GM23248 (cell line): ENCODE measurements around the gene ARHGEF28. TPM values are rescaled to one million over a fixed set of nuclear protein-coding genes. Genes with fewer than 3 reads are reported as not detected.

ENCODE experiments used
- DNase-seq: peaks from one replicate; pipeline ENCODE4 v3.0.0-alpha.2; 2015
- H2AFZ ChIP-seq: fragments of 200-600 bp; sonication (generic); 2 replicates; pipeline ENCODE4 v1.6.1; 2016; ENCODE audit warnings: antibody characterized with exemption
- H3F3A ChIP-seq: fragments of 200-600 bp; sonication (generic); 2 replicates; pipeline ENCODE4 v1.6.1; 2016; ENCODE audit warnings: mild to moderate bottlenecking, antibody characterized with exemption, mixed run types; ENCODE audit not compliant: insufficient read depth
- H3K27ac ChIP-seq: fragments of 200-600 bp; sonication (generic); 2 replicates; pipeline ENCODE4 v1.5.1; 2016; ENCODE audit warnings: mild to moderate bottlenecking
- H3K27me3 ChIP-seq: fragments of 200-600 bp; sonication (generic); replicated peaks from 2 replicates; pipeline ENCODE4 v1.6.1; 2016; ENCODE audit warnings: mild to moderate bottlenecking; ENCODE audit not compliant: insufficient read depth
- H3K36me3 ChIP-seq: fragments of 200-600 bp; sonication (generic); 2 replicates; pipeline ENCODE4 v1.6.1; 2016; ENCODE audit warnings: low read depth, mild to moderate bottlenecking
- H3K4me1 ChIP-seq: fragments of 200-600 bp; sonication (generic); 2 replicates; pipeline ENCODE4 v1.6.1; 2016; ENCODE audit warnings: mild to moderate bottlenecking; ENCODE audit not compliant: insufficient read depth
- H3K4me2 ChIP-seq: fragments of 200-600 bp; sonication (generic); one replicate; pipeline ENCODE4 v1.6.1; 2016; ENCODE audit warnings: mild to moderate bottlenecking; ENCODE audit not compliant: unreplicated experiment
- H3K4me3 ChIP-seq: fragments of 200-600 bp; sonication (generic); 2 replicates; pipeline ENCODE4 v1.5.1; 2016; ENCODE audit warnings: mild to moderate bottlenecking
- H3K79me2 ChIP-seq: fragments of 200-600 bp; sonication (generic); 2 replicates; pipeline ENCODE4 v1.6.1; 2016; ENCODE audit warnings: mild to moderate bottlenecking; ENCODE audit not compliant: insufficient read depth
- H3K9ac ChIP-seq: fragments of 200-600 bp; sonication (generic); 2 replicates; pipeline ENCODE4 v1.6.1; 2016; ENCODE audit warnings: mild to moderate bottlenecking
- H3K9me2 ChIP-seq: fragments of 200-600 bp; sonication (generic); 2 replicates; pipeline ENCODE4 v1.6.1; 2016; ENCODE audit warnings: mixed run types, mild to moderate bottlenecking, moderate library complexity; ENCODE audit not compliant: insufficient read depth
- H3K9me3 ChIP-seq: fragments of 200-600 bp; sonication (generic); one replicate; pipeline ENCODE4 v1.6.1; 2017; ENCODE audit warnings: low read depth
- H4K20me1 ChIP-seq: fragments of 200-600 bp; sonication (generic); 2 replicates; pipeline ENCODE4 v1.6.0; 2016; ENCODE audit not compliant: insufficient read depth
- EZH2 ChIP-seq: fragments of 200-600 bp; sonication (generic); IDR thresholded peaks from 2 replicates; pipeline ENCODE4 v1.6.1; 2018; ENCODE audit warnings: antibody characterized with exemption, mild to moderate bottlenecking; ENCODE audit not compliant: insufficient read depth, poor library complexity, severe bottlenecking
- EZH2phosphoT487 ChIP-seq: fragments of 200-600 bp; sonication (generic); IDR thresholded peaks from 2 replicates; pipeline ENCODE4 v1.6.1; 2018; ENCODE audit warnings: antibody characterized with exemption, moderate library complexity, mild to moderate bottlenecking, low read depth; ENCODE audit not compliant: insufficient read depth
- WGBS, 2 experiments: methylation state at CpG; one replicate each; pipeline ENCODE4 v1.1.6; 2015 to 2017; ENCODE audit warnings: low lambda C conversion rate in 2 of 2, low coverage in 1 of 2; ENCODE audit errors: missing lambda C conversion rate in 2 of 2; 5-methylcytosine and 5-hydroxymethylcytosine counted together
- in situ Hi-C: fragments of 300-500 bp; cut with MboI; formaldehyde crosslinking; loops from 2 replicates; pipeline ENCODE4 v1.15.0; 2020
- polyA plus RNA-seq: library from polyadenylated mRNA; unstranded; fragments of >200 nt; fragmentation: Nextera tagmentation; extraction: Ambion mirVana; gene quantifications from 2 replicates; pipeline ENCODE4 v1.2.1, GENCODE V29; 2016
- total RNA-seq: library from RNA; depleted of rRNA; stranded (reverse); fragments of >200 nt; shearing (Covaris generic); gene quantifications from 2 replicates; pipeline ENCODE4 v1.2.3, GENCODE V29; 2014

The ARHGEF28 gene
- total and polyA plus RNA-seq, 2 experiments from 2014 or later = 5.0 to 9.6 TPM

- no peaks in the 10 kb centered on the region for H3K27me3 ChIP-seq
- DNase-seq = peak; percentile 49
- H3K4me3 ChIP-seq = no peak overlapping the region
- no peak overlapping the region for H3K9ac ChIP-seq
- TF ChIP-seq EZH2phosphoT487 (no peak), EZH2 (no peak)
- in situ Hi-C loops = no loop called here
- no peaks in the 10 kb centered on the region for H3K9me3 ChIP-seq
- H3K27ac ChIP-seq = no peak overlapping the region
- H2AFZ ChIP-seq = no peak overlapping the region
- H3K4me2 ChIP-seq = no peak overlapping the region
- H3K9me2 ChIP-seq = no peaks in the 10 kb centered on the region
- H3K36me3 ChIP-seq = no peaks in the 10 kb centered on the region
- no peaks in the 10 kb centered on the region for H3K79me2 ChIP-seq
- peaks cover 20% of the 10 kb centered on the region for H3K4me1 ChIP-seq
- peaks cover 17% of the 10 kb centered on the region for H3F3A ChIP-seq
- WGBS, 2 experiments = 47 to 54% methylated on average over 3 of the region's 3 CpGs
- no peaks in the 10 kb centered on the region for H4K20me1 ChIP-seq
Observed at GRCh38 chr5:73950441-73950873, 324.5 kb downstream of the ARHGEF28 start.

DNA sequence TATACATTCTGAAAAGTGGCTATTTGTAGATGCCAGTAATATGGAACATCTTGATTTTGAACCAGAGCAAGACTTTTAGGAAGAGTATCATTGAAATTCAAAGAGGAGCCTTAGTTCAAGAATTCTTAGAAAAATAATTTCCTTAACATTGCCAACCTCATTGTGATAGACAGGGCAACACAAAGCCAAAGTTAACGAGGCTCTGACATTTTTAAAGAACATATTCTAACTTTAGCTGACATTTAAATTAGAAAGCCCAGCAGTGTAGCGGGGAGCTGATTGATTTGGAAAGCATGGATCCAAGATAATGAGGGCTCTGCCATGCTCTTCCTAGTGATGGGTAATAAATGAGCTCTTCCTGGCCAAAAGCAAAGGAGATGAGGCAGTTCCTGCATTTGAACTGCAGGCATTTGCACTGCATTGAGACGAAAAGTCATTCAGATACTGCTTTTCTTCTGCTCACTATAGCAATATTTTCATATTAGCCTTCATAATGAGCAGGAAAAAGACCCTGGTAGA, 325.0 kb downstream of the ARHGEF28 start:
- H3K27me3 ChIP-seq = no peaks in the 10 kb centered on the region
- H3K9ac ChIP-seq = no peak overlapping the region
- H3K4me1 ChIP-seq = peaks cover 20% of the 10 kb centered on the region
- WGBS, 2 experiments = 77 to 78% methylated on average over 3 of the region's 3 CpGs
- no peaks in the 10 kb centered on the region for H4K20me1 ChIP-seq
- H3K79me2 ChIP-seq = no peaks in the 10 kb centered on the region
- no peak for DNase-seq
- no peak overlapping the region for H2AFZ ChIP-seq
- no peak overlapping the region for H3K4me2 ChIP-seq
- H3K9me3 ChIP-seq = no peaks in the 10 kb centered on the region
- in situ Hi-C loops = no loop called here
- TF ChIP-seq EZH2phosphoT487 (no peak), EZH2 (no peak)
- H3K36me3 ChIP-seq = no peaks in the 10 kb centered on the region
- H3F3A ChIP-seq = peaks cover 17% of the 10 kb centered on the region
- H3K27ac ChIP-seq = no peak overlapping the region
- no peak overlapping the region for H3K4me3 ChIP-seq
- H3K9me2 ChIP-seq = no peaks in the 10 kb centered on the region; the same call in 1 of the 2 replicates

DNA sequence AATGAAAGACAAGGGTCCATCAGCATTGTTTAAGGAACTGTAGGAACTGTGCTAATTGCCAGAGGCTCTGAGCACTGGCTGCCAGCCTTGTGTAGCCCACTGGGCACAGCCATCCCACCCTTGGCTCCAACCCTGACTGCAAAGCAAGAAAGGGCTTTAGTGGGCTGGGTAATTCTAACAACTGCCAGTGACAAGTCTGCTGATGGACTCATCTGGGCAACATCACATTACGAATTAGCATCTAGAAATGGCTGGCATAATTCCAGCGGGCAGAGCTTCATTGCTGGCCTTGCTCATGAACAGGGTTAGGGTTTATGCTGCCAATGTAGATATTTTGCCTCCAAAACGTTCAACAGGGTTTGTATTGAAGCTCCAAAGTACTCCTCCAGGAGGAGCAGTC, 326.9 kb downstream of the ARHGEF28 start:
- H3K9ac ChIP-seq = no peak overlapping the region
- no peak overlapping the region for H2AFZ ChIP-seq
- DNase-seq = no peak
- no peaks in the 10 kb centered on the region for H3K79me2 ChIP-seq
- in situ Hi-C loops = no loop called here
- H3K4me2 ChIP-seq = no peak overlapping the region
- H3F3A ChIP-seq = peaks cover 14% of the 10 kb centered on the region
- no peak overlapping the region for H3K4me3 ChIP-seq
- H4K20me1 ChIP-seq = no peaks in the 10 kb centered on the region
- H3K27ac ChIP-seq = no peak overlapping the region
- no peaks in the 10 kb centered on the region; the same call in 1 of the 2 replicates for H3K9me2 ChIP-seq
- no peaks in the 10 kb centered on the region for H3K36me3 ChIP-seq
- no peaks in the 10 kb centered on the region for H3K9me3 ChIP-seq
- peaks cover 17% of the 10 kb centered on the region for H3K4me1 ChIP-seq
- no peaks in the 10 kb centered on the region for H3K27me3 ChIP-seq
- TF ChIP-seq EZH2 = no peak
- TF ChIP-seq EZH2phosphoT487 = no peak
- 11 to 14% methylated on average over 3 of the region's 3 CpGs for WGBS, 2 experiments

- Histone ChIP-seq H3K27me3 (no peaks in the 10 kb centered on the region), H3K4me3 (no peak overlapping the region), H3F3A (peaks cover 4% of the 10 kb centered on the region; the same call in 1 of the 2 replicates), H3K79me2 (no peaks in the 10 kb centered on the region), H3K4me2 (no peak overlapping the region), H3K9me3 (no peaks in the 10 kb centered on the region), H2AFZ (no peak overlapping the region), H3K36me3 (no peaks in the 10 kb centered on the region), H3K9ac (no peak overlapping the region), H4K20me1 (no peaks in the 10 kb centered on the region), H3K9me2 (no peaks in the 10 kb centered on the region; the same call in 1 of the 2 replicates), H3K27ac (no peak overlapping the region), H3K4me1 (peaks cover 2% of the 10 kb centered on the region; the same call in 1 of the 2 replicates)
- in situ Hi-C loops = no loop called here
- 87 to 94% methylated on average over 2 of the region's 2 CpGs for WGBS, 2 experiments
- TF ChIP-seq EZH2phosphoT487 = no peak
- no peak for TF ChIP-seq EZH2
- no peak for DNase-seq
Observed at GRCh38 chr5:73954381-73954780, 328.4 kb downstream of the ARHGEF28 start.
